Measurements from ENCODE around the gene FABP3. TPM values are rescaled to one million over a fixed set of nuclear protein-coding genes. Genes with fewer than 3 reads are reported as not detected.

The FABP3 gene
- total RNA-seq, 3 donors from 2014 or later (not counting 1 experiment from before 2014, with no cell fraction given) = not detected

- H3K4me3 Mint-ChIP-seq = no peak overlapping the region
- H3K9me3 Mint-ChIP-seq = no peaks in the 10 kb centered on the region
- no peak for DNase-seq
- no peaks in the 10 kb centered on the region for H3K9me3 ChIP-seq (ENCODE audit: control insufficient read depth, insufficient read depth, low read length)
- no peak overlapping the region for H3K27ac ChIP-seq (ENCODE audit: low read length)
- H3K36me3 ChIP-seq (ENCODE audit: control insufficient read depth, insufficient read depth, low read length) = no peaks in the 10 kb centered on the region
- 96% methylated on average over 2 of the region's 2 CpGs for WGBS (ENCODE audit: insufficient coverage)
- no peak for TF ChIP-seq CTCF (IDR thresholded peaks at IDR 0.05)
- H3K4me1 Mint-ChIP-seq = peaks cover 14 to 18% of the 10 kb centered on the region in 2 donors
- intact Hi-C loops (cut with micrococcal nuclease) = no loop called here
- no peak overlapping the region for H3K4me3 ChIP-seq (ENCODE audit: low read length)
- H3K27me3 ChIP-seq (ENCODE audit: control insufficient read depth, insufficient read depth, low read length) = no peaks in the 10 kb centered on the region
- peaks cover 9% of the 10 kb centered on the region for H3K4me1 ChIP-seq (ENCODE audit: control insufficient read depth, insufficient read depth, low read length)
- no peak for ATAC-seq
- H3K27ac Mint-ChIP-seq = no peak overlapping the region
- peaks cover 0 to 5% of the 10 kb centered on the region in 2 donors for H3K27me3 Mint-ChIP-seq (ENCODE audit: low read depth in 2 of 2)
- no peaks in the 10 kb centered on the region for H3K36me3 Mint-ChIP-seq
Observed at GRCh38 chr1:31398246-31398645, 25.4 kb upstream of the FABP3 start.

GRCh38 chr1:31397360-31398095 is 24.7 kb upstream of the FABP3 start:
- DNase-seq (no peak), ATAC-seq (no peak)
- Histone ChIP-seq H3K9me3 (ENCODE audit: control insufficient read depth, insufficient read depth, low read length) (no peaks in the 10 kb centered on the region), H3K27ac (ENCODE audit: low read length) (no peak overlapping the region), H3K4me3 (ENCODE audit: low read length) (no peak overlapping the region), H3K27me3 (ENCODE audit: control insufficient read depth, insufficient read depth, low read length) (no peaks in the 10 kb centered on the region), H3K4me1 (ENCODE audit: control insufficient read depth, insufficient read depth, low read length) (peaks cover 9% of the 10 kb centered on the region), H3K36me3 (ENCODE audit: control insufficient read depth, insufficient read depth, low read length) (no peaks in the 10 kb centered on the region)
- intact Hi-C loops (cut with micrococcal nuclease) = no loop called here
- Mint-ChIP-seq H3K4me1 (peaks cover 14 to 18% of the 10 kb centered on the region in 2 donors), H3K9me3 (no peaks in the 10 kb centered on the region), H3K27me3 (ENCODE audit: low read depth in 2 of 2) (peaks cover 0 to 3% of the 10 kb centered on the region in 2 donors), H3K36me3 (no peaks in the 10 kb centered on the region), H3K4me3 (no peak overlapping the region), H3K27ac (no peak overlapping the region)
- no peak for TF ChIP-seq CTCF (IDR thresholded peaks at IDR 0.05)
- WGBS (ENCODE audit: insufficient coverage) = 69% methylated on average over 4 of the region's 4 CpGs

- Mint-ChIP-seq H3K4me1 (peaks cover 14 to 18% of the 10 kb centered on the region in 2 donors), H3K36me3 (no peaks in the 10 kb centered on the region), H3K4me3 (peak overlapping the region; percentile 17), H3K27ac (no peak overlapping the region), H3K9me3 (no peaks in the 10 kb centered on the region), H3K27me3 (ENCODE audit: low read depth in 2 of 2) (peaks cover 0 to 2% of the 10 kb centered on the region in 2 donors)
- TF ChIP-seq CTCF (IDR thresholded peaks at IDR 0.05) = no peak
- H3K36me3 ChIP-seq (ENCODE audit: control insufficient read depth, insufficient read depth, low read length) = no peaks in the 10 kb centered on the region
- H3K9me3 ChIP-seq (ENCODE audit: control insufficient read depth, insufficient read depth, low read length) = no peaks in the 10 kb centered on the region
- WGBS (ENCODE audit: insufficient coverage) = 91% methylated on average over 3 of the region's 3 CpGs
- intact Hi-C loops (cut with micrococcal nuclease) = no loop called here
- H3K4me3 ChIP-seq (ENCODE audit: low read length) = no peak overlapping the region
- no peak overlapping the region for H3K27ac ChIP-seq (ENCODE audit: low read length)
- H3K4me1 ChIP-seq (ENCODE audit: control insufficient read depth, insufficient read depth, low read length) = peaks cover 9% of the 10 kb centered on the region
- DNase-seq = no peak
- no peaks in the 10 kb centered on the region for H3K27me3 ChIP-seq (ENCODE audit: control insufficient read depth, insufficient read depth, low read length)
- no peak for ATAC-seq
Observed at GRCh38 chr1:31396633-31397351, 23.9 kb upstream of the FABP3 start.

Measured in natural killer cell (primary cell).